Stimulated activated CD8-positive, alpha-beta memory T cell treated with anti-CD3 and anti-CD28 coated beads, Interleukin-4, amount 100 ng/mL, for 4 hours (primary cell): ENCODE results near the gene TEX19.
"Not testable (repeated sequence)": the region's sequence is repeated elsewhere in the genome, so short reads cannot be mapped to it uniquely, and the experiment has no call there.

Experiments used
- DNase-seq, 2 donors: peaks; one replicate each; pipeline ENCODE4 v3.0.0-alpha.2; 2020; ENCODE audit warnings: low read depth in 2 of 2, low spot score in 1 of 2

The TEX19 gene

DNA sequence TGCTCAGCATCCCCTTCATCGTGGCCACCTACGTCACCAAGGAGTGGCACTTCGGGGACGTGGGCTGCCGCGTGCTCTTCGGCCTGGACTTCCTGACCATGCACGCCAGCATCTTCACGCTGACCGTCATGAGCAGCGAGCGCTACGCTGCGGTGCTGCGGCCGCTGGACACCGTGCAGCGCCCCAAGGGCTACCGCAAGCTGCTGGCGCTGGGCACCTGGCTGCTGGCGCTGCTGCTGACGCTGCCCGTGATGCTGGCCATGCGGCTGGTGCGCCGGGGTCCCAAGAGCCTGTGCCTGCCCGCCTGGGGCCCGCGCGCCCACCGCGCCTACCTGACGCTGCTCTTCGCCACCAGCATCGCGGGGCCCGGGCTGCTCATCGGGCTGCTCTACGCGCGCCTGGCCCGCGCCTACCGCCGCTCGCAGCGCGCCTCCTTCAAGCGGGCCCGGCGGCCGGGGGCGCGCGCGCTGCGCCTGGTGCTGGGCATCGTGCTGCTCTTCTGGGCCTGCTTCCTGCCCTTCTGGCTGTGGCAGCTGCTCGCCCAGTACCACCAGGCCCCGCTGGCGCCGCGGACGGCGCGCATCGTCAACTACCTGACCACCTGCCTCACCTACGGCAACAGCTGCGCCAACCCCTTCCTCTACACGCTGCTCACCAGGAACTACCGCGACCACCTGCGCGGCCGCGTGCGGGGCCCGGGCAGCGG is 15.7 kb downstream of the TEX19 start:
- no peak for DNase-seq

DNA sequence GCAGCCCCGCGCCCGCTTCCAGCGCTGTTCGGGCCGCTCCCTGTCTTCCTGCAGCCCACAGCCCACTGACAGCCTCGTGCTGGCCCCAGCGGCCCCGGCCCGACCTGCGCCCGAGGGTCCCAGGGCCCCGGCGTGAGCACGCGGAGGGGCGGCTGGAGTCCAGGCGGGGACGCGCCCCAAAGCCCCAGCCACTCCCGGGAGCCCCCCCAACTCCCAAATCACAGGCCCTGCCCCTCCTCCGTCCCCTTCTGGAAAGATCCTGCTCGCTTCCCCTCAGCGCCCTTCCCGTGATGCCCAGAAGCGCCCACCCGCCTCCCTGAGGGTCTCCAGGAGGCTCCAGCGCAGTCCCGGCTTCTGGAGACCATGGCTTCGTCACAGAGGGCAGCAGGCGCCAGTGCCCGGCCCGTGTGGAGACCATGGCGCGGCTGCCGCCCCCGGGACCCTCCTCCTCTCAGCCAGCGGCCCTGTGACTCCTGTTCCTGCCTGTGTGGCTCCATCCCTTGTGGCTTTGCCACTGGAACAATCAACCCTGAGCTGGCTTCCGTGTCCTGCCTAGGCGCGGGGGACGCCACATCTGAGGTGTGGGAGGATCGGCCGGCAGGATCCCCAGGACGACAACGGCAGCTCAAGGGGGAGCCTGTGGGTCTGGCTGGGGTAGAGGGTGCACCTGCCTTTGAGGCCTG is 16.5 kb downstream of the TEX19 start:
- no peak for DNase-seq

DNA sequence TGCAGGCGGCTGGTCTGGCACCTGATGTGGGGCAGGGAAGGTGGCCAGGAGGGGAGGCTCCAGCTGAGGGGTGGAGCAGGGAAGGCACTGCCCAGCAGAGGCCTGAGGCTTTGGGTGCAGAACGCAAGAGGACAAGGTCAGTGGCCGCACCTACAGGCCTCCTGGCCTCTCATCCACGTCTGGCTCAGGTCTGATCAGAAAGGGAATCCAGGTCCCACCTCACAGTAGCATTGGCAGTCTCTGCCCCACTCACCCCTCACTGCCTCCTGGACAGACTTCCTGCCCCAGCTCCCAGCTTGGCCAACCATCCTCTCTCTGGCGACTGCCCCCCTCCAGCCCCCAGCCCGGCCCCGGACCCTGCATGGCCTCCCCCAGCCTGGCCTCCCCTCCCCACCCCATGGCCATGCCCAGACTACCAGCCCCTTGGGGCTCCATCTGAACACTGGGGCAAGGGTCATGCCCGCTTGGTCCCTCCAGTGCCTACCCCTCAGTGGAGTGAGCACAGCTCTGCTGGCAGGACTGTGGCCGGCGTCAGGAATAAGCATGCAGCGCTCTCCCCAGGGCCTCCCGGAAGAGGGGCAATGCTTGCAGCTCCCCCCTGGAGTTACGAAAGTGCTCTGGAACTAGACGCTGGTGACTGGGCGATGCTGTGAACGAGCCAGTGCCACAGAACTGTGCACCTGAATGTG is 17.1 kb downstream of the TEX19 start:
- DNase-seq: no peak

DNA sequence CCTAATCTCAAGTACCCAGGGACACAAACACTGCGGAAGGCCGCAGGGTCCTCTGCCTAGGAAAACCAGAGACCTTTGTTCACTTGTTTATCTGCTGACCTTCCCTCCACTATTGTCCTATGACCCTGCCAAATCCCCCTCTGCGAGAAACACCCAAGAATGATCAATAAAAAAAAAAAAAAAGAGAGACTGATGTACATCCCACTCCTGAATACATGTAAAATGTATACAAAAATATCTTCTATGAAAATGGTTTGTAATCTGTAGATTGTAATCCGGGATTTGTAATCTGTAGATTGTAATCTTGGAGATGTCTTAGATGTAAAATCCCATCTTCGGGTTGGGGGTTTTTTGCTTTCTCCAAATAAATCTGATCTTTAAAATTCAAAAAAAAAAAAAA is 18.2 kb downstream of the TEX19 start:
- DNase-seq: not testable (repeated sequence)

DNA sequence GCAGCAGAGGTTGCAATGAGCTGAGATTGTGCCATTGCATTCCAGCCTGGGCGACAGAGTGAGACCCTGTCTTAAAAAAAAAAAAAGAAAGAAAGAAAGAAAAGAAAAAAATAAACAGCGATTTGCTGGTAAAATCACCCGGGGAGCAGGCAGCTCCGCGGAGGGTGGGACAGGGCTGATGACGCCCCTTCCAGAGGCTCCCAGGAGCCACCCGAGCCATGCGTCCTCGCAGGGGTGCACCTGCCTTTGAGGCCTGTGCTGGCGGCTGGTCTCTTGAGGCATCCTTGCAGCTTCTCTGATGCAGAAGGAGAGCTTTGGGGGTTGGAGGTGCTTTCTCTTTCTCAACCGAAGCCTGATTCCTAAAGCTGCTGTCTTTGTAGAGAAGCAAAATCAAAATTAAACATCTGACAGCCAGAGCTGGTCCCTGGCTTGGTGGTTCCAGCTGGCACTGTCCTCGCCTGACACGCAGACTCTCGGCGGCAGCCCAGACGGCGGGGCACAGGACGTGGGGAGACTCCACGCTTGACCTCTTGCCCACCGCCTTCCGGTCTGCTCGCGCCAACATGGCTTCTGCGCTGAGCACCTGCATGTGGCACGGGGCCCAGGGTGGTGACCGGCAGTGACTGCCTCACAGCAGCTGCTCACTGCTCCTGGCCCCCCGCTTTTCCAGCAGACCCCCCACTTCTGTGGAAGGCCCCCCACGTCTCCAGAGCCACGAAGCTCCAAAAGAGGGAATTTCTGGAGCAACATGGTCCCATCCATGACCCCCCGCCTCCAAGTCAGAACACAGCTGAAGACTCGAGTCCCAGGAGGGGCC is 19.1 kb downstream of the TEX19 start:
- no peak for DNase-seq

DNA sequence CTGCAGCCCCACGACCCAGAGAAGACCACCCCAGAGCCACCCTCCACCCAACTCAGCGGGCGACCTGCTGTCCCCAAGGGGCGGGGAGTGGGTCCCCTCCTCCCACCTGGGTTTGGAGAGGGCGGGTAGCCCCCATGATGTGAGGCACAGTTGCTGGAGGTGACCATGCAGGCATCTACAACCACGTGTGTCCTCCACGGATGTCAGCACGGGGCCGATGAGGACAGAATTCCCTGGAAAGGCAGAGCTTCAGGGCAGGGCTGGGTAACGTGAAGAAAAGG is 19.6 kb downstream of the TEX19 start:
- no peak for DNase-seq

DNA sequence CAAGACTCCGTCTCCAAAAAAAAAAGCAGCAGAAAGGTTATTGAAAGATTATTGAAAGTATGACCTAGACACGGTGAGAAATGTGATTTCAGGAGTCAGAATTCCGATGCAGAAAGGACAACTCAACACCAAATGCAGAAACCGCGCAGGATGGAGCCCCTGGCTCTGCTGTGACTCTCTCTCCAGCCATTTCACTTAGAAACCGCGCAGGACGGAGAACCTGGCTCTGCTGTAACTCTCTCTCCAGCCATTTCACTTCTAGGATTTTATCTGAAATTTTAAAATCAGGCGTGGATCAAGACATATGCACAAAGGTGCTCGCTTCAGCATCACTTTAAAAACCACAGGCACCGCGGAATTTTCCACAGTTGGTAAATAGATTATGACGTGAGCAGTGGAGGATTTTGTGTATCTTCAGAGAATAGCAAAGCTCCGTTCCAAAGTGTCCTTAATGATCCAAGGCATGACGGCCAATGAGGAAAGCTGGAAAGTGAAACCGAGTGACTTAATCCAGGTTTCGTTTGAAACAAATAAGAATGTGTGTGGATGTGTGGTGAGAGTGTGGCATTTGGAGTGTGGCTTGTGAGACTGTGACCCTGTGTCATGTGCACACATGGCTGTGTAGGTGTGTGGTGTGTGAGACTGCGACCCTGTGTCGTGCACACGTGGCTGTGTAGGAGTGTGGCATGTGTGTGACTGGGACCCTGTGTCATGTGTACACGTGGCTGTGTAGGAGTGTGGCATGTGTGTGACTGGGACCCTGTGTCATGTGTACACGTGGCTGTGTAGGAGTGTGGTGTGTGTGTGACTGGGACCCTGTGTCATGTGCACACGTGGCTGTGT is 22.0 kb downstream of the TEX19 start:
- DNase-seq: no peak

DNA sequence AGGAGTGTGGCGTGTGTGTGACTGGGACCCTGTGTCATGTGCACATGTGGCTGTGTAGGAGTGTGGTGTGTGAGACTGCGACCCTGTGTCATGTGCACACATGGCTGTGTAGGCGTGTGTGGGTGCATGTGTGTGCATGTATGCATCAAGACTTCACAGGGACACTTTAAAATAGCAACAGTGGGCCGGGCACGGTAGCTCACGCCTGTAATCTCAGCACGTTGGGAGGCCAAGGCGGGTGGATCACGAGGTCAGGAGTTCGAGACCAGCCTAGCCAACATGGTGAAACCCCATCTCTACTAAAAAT is 22.6 kb downstream of the TEX19 start:
- DNase-seq: not testable (repeated sequence)

DNA sequence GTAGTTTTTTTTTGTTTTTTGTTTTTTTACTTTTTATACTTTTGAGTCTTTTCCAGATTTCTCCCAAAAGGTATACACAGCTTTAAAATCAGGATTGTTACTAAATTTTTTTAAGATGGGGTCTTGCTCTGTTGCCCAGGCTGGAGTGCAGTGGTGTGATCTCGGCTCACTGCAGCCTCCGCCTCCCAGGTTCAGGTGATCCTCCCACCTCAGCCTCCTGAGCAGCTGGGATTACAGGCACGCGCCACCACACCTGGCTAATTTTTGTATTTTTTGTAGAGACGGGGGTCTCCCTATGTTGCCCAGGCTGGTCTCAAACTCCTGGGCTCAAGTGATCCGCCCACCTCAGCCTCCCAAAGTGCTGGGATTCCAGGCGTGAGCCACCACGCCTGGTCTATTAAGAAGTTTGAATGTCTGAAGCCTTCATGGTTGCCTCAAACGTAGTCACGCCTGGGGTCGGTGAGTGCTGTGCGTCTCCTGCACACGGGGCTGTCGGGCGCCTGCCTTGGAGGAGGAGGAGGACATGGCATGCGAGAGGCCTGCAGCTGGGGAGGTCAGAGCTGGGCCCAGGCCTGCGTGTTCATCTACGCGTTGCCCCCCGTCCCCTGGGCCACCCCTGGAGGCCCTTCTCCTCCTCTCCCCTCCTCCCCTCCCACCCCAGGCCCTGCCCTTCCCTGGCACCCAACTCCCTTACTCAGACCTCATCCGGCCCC is 23.3 kb downstream of the TEX19 start:
- DNase-seq: not testable (repeated sequence)

DNA sequence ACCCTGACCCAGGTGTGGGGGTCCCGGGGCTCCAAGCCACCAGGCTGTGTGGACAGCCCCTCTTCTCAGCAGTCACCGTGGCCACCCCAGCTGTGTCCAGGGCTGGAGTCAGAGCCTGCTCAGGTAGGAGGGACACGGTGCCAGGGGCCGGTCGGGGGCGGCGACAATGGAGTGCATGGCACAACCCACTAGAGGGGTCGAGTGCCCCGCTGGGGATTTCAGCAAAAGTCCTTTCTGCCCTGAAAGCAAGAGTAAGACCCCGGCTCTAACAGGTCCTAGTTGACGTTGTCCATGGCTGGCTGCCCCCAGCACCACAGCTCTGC is 23.8 kb downstream of the TEX19 start:
- DNase-seq: no peak

DNA sequence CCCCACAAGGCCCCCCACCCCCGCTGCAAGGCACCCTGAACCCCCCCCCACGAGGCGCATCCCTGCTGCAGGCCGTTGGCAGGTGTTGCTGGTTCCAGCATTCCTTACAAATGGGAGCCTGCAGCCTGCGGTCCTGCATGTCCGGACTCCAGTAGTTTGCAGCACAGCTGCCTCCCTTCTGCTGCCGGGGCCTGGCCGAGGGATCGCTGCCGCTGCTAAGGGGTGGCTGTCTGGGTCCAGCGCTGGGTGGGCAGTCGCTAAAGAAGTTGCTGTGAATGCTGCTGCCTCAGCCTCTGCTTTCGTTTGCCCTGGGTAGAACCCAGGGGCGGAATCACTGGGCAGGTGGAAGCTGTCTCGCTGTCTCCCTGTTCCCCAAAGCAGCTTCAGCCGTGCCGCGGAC is 24.4 kb downstream of the TEX19 start:
- DNase-seq: no peak

DNA sequence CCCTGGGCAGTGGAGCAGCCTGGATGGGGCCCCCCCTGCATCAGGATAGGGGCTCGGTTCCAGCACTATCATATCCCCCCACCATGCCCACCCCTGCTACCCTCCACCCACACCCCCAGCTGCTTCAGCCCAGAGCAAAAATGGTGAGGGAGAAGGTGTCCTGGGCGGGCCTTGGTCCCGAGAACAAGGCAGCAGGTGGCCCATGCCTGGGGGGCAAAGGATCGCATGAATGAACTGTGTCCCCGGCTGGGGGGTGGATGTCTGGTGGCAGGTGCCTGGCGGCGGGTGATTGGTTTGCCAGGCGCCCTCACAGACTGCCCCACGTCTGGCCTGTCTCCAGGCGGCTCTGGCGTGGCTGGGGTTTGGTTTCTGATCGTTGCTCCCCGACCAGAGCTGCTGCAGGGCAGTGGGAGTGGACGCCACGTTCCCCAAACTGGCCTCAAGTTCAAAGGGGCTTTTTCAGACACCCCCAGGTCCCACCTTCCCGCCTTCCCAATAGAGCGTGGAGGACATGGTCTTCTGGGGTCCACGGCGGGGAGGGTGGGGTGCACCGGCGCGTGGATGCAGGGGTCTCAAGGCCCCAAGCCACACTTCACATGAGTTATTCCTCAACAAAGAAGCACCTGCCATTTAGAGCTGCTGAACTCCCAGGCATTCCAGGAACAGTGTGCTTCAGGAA is 25.1 kb downstream of the TEX19 start:
- DNase-seq: no peak

DNA sequence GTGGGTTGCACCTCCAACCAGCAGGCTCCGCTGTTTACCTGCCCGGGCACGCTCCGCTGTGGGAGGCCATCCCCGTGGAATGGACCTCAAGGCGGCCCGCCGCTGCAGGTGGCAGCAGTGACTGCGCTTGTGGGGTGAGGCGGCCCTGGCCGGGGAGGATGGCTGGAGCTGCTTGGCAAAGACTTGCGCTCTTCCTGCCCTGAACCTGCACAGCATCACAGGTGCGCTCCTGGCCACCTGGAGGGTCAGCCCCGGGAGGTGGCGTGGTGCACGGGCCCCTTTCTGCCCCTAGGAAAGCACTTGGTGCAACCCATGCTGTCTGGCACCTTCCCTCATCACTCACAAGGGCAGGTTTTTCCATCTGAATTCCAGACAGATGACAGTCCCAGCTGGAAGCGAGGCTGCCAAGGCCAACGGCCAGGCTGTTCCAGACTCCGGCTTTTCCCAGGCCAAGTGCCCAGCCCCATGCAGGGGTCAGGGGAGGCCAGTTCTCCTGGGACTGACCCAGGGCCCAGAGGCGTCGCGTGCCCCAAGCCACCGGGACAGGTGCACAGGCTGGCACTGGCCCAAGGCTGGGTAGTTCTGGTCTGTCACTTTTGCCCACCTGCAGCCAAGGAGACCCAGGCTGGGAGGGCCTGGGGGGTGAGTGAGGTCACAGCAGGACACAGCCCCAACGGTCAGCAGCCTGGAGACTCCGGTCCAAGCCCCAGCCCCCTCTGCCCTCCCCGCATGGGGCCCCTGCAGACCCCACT is 25.9 kb downstream of the TEX19 start:
- DNase-seq: no peak

DNA sequence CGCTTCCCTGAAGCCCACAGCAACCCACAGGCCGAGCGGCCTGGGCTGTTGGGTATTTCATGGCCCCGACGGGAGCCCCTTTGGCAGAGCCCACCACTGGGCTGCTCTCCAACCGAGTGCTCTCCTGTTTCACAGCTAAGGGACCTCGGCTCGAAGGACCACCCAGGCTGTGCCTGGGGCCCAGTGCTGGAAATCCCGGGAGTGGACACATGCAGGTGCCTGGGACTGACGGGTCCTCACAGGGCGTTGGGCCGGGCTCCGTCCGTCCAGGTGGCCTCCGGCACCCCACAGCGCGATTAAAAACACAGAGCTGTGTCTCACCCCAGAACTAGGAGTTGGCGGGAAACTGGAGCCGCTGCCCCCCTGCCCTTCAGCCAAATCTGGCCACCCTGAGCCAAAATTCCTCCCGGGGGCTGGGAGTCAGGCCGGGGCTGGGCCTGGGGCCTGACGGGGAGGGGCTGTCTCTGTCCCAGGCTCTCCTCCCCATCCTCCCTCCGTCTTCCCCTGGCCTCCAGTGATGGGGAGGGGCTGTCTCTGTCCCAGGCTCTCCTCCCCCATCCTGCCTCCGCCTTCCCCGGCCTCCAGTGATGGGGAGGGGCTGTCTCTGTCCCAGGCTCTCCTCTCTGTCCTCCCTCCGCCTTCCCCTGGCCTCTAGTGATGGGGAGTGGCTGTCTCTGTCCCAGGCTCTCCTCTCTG is 26.7 kb downstream of the TEX19 start:
- DNase-seq: no peak

DNA sequence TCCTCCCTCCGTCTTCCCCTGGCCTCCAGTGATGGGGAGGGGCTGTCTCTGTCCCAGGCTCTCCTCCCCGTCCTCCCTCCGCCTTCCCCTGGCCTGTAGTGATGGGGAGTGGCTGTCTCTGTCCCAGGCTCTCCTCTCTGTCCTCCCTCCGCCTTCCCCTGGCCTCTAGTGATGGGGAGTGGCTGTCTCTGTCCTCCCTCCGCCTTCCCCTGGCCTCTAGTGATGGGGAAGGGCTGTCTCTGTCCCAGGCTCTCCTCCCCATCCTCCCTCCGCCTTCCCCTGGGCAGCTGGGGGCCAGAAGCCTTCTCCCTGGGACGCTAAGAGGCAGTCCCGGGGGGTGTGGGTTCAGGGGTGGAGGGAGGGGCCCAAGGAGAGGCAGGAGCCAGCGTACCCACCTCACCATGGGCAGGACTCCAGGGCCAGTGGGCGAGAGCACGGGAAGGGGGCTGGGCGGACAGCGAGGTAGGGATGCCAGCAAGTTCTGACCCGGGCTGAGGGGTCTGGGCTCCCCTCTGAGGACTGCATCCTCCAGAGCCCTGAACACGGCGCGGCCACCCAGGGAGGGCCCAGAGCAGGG is 27.3 kb downstream of the TEX19 start:
- DNase-seq: no peak

DNA sequence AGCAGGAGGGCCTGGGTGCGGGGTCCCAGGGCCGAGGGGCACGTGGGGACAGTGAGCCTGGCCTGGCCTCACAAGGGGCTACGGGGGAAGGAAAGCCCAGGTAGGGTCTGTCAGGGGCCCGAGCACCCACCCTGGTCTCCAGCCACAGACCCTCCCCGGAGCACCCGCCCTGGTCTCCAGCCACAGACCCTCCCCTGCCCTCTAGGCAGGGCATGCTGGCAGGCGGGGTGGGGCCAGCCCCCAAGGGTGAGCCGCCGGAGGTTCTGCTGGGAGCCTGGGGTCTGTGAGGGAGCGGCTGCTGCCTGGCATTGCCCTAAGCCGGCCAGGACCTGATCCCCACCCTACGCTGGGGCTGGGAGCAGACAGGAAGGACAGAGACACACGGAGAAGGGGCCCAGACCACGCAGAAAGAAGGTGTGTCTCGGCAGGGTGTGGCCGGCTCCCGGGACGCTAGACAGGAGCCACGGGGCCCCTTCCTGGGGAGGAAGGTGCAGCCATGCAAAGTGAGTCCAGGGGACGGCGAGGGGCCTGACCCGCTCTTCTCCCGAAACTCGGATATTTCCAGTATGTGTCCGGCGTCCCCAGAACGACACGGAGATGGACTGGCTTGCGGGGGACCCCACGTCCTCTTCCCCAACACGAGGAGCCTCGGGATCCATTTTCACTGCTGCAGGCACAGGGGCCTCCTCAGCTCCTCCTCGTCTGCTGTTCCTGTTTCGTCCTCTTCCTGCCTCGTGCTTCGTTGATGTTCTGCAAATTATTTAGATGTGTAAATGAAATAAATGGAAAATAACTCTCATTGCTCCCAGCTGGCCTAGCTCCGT is 28.0 kb downstream of the TEX19 start:
- DNase-seq: no peak

DNA sequence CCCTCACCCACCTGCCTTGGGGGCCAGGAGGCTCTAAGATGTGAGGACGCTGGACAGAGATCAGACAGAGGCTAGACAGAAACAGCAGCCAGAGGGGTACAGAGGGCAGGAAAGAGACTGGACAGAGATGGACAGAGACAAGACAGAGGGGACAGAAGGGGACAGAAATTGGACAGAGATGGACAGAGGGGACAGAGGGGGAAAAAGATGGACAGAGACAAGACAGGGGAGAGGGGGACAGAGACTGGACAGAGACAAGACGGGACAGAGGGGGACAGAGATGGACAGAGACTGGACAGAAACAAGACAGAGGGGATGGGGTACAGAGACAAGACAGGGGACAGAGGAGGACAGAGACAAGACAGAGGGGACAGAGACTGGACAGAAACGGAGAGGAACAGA is 28.7 kb downstream of the TEX19 start:
- no peak for DNase-seq
